Measurements from ENCODE around the gene DIDO1.
"Not testable (repeated sequence)": the region's sequence is repeated elsewhere in the genome, so short reads cannot be mapped to it uniquely, and the experiment has no call there.

Gene DIDO1

DNA sequence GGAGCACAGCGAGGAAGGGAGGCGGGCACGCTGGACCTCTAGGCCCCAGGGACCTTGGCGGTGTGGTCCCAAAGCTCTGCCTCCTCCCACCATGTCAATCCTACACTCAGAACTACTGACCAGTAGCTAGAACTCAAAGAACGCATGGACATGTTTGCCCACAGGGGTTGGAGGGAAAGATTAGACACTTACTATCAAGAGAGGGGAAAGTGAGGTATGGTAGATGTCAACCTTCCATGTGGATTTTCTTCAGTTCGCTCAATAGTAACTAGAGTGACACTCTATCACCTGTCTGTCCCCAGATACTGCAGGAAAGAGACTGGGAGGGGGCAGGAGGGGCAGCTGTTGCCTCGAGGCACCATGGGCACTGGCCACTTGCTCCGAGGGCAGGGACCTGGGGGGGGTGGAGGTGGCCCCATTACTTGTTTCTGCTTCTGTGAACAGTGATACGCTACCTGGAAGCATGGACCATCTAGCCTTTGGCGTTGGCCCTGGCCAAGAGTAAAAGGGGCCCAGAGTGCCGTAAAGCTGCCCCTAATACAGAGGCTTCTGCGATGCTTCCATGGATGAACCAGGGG is 912 bp upstream of the DIDO1 start:
- no peak for DNase-seq (ENCODE audit: low spot score)

DNA sequence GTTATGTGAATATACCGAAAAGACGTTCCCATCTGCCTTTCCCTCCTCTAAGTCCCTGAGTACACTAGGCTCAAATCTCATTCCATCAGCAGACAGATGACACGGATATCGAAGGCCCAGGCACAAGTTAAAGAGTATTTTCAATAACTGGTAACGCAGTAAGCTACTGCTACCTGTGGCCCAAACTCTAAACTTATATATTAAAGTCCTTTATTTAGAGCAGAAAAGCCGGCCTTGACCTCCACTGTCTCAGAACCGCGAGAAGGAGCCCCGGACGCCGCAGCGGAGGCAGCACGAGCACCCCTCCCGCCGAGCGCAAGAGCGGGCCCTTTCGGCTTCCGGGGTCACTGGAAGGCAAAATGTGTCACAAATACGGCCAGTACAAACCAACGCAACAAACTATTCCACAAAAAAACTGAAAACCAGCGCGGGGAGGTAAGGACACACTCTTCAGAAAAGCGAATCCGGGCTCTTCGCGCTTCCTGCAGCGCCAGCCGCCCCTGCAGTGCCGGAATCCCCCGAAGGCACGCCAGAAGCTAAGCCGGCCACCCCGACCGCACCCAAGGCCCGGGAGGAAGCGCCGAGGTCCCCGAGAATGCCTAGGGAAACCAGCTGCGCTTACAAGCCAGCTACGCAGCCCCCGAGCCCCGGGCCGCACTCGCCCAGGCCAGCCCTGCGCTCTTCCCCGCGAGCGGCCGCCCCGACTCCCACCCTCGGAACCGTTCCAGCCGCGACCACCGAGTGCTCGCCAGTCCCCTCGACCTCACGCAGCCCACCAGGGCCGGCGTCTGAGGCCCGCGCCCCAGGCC is 681 bp downstream of the DIDO1 start:
- no peak for DNase-seq (ENCODE audit: low spot score)

DNA sequence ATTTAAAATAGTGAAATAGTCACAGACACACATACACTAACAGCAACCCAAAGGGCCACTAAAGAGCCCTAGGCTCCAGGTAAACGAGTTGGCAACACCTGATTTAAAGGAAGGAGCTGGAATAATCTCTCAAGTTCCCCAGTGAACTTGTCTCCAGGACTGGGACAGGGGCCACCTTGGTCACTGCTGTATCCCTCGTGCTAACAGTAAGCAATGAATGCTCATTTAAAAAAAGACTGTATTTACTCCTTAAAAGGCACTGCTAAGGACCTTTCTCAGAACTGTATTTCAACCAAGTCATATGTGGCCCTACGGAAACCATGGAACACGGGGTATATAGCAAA is 1.3 kb downstream of the DIDO1 start:
- DNase-seq (ENCODE audit: low spot score) = no peak

DNA sequence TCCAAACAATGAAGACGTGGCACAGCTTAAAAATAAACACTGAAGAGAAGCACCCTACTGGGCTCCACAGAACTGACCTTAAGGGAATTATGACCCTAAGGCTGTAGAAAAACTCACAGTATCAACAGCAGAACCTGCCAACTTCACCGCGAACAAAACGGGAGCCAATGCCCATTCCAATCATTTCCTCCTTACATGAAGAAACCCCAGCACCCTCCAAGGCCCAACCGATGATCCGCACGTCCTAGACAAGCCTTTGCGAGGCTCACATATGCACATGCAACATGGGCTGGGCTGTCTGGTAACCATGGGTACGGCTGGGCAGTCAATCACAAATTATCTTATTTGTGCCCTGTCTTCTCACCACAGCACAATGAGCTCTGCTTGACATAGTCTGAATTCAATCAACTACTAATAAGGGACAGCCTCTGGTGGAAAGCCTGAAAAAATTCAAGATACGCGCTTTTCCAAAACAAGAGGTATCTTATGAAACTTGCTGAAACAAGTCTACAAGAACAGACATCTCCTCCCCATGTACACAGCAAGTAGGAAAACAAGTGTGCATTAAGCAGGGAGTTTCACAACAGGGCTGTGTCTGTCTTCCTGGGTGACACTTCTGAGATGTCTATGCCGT is 1.7 kb downstream of the DIDO1 start:
- DNase-seq (ENCODE audit: low spot score) = no peak

DNA sequence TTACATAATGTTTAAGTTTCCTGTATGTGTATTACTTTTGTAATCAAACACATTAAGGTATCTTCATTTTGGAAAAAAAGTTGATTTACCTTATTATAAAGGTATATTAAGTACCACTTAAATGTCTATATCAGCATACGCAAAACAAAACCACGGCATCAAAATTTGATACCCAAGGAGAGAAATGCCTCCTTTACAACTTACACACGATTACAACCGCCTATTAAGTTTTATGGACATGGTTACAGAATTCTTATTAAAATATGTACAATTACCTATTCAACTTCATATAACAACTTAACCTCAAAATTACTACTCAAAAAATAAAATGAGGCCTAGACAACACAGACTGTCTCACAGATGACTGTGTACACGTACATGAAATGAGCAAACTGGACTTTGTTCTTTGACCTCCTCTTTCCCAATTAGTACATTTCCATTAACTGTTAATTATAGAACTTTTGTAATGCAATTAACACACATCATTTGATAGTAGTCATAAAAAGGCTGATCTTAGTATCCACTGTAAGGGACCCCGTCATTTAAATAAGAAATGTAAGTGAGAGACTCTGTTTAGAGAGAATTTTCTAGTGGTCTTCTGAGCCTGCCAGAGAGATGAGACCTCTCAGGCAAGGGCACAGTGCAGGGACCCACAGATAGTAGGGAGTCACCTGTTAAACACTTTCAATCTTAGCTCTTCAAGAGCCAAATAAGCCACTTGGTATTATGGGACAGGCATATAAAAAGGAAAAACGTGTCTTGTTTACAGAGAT is 2.5 kb downstream of the DIDO1 start:
- DNase-seq (ENCODE audit: low spot score) = no peak

DNA sequence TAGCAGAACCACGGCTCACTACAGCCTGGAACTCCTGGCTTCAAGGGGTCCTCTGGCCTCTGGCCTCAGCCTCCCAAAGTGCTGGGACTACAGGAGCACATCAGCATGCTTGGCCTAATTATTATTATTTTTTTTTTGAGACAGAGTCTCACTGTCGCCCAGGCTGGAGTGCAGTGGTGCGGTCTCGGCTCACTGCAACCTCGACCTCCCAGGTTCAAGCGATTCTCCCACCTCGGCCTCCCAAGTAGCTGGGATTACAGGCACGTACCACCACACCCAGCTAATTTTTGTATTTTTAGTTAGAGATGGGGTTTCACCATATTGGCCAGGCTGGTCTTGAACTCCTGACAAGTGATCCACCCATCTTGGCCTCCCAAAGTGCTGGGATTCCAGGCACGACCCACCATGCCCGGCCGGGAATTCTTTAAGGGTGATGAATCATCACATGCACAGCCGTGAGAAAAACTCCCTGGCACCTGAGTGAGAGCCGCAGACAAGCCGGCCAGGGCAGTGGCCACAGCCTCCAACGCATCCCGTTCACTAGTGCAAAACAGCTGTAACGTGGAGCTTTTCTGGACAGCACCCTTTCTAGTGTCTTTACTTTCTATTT is 3.1 kb downstream of the DIDO1 start:
- not testable (repeated sequence) for DNase-seq (ENCODE audit: low spot score)

DNA sequence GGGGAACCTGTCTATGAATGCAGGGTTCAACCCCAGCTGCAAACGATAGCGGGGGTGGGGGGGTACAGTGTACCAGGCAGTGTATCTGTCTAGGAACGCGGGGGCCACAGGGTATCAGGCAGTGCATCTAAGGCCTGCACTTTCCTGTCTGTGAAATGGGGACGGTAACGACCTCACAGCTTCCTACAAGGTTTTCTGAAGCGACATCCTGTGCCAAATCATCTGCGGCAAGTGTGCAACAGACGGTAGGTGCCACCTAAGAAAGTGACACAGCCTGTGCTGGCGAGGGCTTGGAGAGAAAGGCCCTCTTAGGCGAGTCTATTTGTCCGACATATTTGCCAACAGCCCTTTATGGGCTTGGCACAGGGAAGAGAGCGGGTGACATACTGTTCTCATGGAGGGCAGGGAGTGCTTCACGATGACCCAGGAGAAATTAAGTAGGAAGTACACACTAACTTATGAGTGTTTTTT is 3.8 kb downstream of the DIDO1 start:
- no peak for DNase-seq (ENCODE audit: low spot score)

DNA sequence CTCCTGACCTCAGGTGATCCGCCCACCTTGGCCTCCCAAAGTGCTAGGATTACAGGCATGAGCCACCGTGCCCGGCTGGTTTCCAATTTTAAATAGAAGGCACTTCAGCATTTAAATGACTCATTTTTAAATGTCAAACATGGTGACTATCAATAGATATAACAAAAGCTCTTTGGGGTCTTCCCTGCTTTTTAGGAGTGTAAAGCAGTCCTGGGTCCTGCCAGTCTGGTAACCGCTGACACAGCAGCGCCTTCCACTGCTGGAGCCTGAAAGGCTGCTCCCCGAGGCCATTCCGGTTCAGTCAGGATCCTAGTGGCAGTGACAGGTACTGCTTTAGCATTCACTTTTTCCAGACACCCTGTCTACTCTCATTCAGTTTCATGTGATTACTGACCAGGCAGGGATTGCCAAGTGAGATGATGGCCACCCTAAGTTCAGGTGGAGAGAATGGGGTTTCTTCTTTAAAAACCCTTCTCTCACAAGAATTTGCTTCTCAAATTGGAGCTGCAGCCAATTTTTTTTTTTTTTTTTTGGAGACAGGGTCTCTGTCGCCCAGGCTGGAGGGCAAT is 5.1 kb downstream of the DIDO1 start:
- peak; percentile 65 for DNase-seq (ENCODE audit: low spot score)

DNA sequence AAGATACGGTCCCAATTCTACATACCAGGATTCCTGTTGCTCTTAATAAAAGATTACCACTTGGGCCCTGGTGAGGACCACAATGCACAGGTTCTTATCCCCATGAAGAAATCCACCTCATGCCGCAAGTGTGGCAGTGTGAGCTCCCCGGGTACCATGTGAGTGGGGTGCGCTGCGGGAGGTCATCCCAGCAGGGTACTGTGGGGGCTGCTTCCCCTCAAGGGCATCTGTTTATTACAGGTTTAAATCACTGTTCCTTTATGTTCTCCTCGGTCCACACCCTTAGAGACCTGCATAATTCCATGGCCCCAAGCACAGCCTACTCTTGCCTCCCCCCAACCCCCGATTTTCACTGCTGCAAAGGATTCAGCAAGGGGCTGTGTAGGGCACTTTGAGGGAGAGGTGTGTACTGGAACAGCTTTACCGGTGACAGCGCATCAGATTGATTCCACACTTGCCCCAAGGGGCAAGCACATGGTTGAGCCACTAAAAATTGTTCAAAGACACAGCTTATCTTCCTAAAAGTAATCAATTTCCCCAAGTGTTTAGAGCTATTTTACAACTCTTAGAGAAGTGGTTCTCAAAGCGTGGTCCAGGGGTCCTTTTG is 6.2 kb downstream of the DIDO1 start:
- no peak for DNase-seq (ENCODE audit: low spot score)

DNA sequence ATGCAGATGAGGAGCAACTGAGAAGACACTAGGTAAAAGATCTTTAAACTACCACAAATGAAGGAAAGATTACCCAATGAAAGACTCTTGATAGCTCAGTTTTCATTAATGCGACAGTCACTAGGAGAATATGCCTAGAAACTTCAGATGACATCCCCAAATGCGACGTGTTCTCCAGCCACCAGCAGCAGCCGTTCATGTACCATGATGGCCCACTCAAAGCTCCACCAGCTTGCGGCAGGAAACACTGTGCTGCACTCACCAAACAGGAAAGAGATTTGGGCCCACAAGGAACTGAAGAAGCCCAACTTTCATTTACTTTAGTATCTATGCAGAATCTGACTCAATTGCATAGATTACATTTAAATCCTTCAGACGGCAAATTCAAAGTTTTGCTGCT is 7.5 kb downstream of the DIDO1 start:
- DNase-seq (ENCODE audit: low spot score) = no peak

DNA sequence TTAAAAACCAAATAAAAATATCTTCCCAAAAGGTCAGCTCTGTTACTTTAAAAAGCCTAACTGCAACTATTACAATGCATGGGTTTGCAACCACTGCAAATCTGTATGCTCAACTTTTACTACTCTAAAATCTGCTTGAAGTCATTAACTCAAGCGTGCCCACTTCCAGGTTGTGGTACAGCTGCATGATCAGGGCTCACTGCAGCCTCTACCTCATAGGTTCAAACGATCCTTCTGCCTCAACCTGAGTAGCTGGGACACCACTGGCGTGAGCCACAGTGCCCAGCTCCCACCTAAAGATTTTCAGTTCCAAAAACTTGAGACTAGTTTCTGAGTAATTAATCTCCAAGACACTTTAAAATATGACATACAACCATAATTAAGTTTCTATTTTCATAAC is 8.2 kb downstream of the DIDO1 start:
- no peak for DNase-seq (ENCODE audit: low spot score)

DNA sequence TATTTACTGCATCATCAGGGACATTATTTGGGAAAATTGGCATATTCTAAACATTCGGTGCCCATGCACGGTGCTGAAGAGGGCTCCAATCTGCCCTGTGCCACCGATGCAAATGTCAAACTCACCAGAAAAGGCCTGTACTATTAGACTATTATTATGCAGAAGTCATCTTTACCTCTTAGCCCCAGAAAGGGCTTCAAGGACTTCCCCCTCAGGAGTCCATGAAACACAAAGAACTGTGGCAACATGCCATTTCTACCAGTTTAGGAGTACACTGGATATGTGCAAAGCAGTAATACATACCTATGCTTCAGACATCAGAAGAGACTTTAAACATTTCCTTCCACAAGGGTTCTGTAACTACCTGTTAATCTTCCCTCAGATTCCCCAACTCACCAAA is 8.6 kb downstream of the DIDO1 start:
- no peak for DNase-seq (ENCODE audit: low spot score)

DNA sequence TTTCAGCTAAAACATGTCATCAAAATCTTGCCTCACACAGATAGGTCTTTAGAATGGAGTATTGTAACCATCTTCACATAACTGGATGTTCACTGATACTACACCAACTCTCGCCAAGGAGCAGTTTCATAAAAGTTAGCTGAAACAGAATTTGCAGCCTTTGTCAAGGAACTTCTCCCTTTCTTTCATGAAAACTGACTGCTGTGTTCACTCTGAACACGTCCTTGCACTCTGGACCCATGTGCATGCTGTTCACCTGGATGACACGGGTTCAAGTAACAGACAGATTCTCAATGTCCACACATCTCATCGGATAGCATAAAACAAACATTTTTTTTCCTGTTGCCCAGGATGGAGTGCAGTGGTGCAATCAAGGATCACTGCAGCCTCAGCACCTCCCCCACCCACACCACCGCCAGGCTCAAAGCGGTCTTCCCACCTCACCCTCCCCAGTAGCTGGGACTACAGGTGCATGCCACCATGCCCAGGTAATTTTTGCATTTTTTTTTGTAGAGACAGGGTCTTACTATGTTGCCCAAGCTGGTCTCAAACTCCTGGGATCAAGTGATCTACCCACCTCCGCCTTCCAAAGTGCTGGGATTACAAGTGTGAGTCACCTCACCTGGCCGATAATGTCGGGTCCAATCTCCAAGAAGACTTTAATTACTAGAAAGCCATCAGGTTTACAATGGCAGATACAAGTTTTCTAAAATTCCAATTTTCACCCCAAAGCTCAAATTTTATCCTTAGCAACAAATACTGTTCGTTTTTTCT is 9.4 kb downstream of the DIDO1 start:
- no peak for DNase-seq (ENCODE audit: low spot score)

DNA sequence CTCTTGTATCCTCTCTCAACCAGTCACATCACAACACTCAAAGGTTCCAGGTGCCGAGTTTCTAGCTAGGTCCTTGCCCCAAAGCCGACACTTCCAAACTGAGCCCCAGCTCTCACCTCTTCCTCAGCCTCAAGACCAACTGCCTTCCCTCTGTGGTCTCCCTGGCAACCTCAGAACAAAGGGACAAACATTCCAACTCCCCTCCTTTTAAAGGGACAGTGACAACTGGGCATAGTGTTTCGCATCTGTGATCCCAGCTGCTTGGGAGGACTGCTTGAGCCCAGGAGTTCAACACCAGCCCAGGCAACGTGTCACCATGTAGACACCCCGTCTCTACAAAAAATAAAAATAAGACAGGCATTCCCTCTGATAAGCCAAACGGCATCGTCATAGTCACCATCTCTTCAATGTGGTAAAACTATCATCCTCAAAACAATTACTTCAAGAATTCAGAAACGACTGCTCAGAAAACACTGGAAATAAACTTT is 11.3 kb downstream of the DIDO1 start:
- no peak for DNase-seq (ENCODE audit: low spot score)

DNA sequence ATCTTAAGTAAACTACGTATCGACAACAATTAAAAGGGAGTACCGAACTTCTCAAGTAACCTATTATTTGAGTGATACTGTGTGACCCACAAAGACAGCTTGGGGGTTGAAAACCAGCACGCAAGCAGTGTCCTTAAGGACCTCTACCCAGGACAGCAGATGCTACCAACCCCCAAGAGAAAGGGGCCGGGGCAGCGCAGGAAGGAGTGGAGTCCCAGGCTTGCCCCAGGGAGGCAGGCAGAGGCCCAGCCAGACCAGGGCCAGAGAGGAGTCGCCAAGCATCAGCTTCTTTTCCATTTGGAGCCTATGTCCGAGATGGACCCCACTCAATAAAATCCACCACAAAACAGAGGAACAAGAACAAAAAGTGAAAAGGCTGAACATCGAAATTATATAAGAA is 11.9 kb downstream of the DIDO1 start:
- no peak for DNase-seq (ENCODE audit: low spot score)

DNA sequence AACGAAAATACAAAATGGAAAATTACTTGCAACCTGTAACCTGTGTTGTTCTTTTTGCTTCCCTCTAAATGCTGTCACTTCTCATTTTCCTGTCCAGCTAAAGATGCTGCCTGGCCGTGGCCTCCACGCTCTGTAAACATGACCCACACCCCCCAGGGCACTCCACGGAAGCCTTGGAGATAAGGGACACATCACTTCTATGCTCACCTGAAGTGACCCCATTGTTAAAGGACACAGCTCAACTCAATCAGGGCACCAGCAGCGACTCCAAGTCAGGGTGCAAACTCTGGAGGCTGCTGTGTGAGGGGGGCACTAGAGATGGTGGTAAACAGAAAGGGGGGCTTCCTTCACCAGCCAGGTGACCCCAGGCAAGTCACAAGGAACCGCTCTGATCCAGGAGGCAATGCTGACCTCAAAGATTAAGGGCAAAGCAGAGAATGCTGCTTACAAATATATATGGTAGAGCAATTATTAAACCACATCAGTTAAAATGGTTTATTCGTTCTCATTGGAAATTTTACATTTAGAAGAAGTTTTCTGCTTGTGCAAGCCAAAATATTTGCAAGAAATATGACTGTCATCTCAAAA is 13.2 kb downstream of the DIDO1 start:
- no peak for DNase-seq (ENCODE audit: low spot score)

DNA sequence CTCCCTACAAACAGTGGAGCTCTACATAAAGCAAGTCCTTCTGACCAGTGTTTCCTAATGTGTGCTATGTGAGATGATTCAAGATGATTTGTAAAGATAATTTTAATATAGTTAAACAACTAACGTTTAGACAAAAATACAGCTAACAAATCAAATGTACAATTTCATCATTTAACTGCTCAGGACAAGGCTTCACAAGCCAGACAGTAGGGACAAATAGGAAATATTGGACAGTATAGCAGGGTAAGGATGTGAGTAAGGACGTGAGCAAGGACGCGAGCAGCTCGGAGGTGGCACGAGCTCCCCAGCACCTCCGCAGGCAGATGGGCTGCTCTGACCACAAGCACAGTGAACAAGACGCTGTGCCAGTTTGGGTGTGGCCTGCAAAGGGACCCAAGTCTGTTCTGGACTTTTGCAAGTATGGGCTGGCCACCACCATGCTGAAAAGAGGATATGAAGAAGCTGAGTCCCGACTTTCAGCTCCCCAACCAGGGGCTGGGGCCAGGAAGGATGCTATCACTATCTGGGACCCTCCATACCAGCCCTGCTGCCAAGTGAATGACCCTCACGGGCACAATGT is 14.5 kb downstream of the DIDO1 start:
- no peak for DNase-seq (ENCODE audit: low spot score)

DNA sequence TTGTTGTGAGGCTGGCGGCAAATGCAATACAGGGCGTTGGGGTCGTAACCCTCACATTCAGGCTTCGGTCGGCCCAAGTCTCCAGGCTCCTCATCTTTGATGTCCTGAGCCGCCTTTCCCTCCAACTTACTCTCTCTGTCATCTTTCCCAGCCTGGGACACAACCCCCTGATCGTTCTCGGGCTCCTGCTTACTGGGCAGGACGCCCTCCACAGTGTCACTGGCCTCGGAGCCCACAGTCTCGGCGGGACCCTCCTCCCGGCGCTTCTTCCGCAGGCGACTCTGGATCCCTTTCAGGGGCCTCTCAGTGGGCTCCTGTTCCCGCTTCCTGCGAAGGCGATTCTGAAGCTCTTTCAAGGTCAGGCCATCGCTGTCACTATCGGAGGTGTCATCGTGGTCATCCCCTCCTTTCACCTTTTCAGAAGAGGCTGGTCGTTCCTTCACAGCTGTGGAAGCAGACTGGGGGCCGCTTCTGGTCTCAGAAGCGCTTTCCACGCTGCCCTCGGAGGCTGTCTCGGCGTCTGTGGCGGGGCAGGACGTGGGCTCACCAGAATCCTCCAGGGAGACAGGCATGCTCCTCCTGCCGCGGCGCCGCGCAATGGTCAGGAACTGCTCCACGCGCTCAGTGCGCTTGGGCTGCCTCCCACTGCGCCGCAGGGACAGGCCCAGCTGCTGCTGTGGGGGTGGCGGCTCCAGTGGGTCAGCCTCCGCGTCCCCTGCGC is 15.4 kb downstream of the DIDO1 start:
- no peak for DNase-seq (ENCODE audit: low spot score)

DNA sequence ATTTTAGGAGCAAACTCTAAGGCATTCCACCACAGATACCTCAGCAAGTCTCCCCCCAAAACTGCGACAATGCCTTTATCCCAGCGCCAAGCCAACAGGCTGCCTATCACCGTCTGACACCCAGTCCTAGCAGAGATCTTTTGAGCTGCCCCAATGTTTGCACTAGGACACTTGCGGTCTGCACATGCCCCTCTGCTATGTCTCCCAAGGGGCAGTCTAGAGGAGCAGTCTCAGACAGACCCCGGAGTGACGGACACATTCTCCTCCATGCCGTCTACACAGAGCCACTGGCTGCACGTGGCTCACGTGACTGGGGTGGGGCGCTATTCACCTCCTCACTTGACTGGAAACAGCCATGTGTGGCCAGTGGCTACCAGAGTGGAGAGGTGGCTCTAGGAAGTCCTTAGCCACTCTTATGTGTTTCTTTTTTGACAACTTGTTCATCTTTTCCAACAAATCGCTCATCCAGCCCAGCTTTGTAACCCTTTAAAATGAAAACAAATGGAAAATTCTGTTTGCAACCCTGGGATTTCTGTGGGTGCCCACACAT is 16.0 kb downstream of the DIDO1 start:
- DNase-seq (ENCODE audit: low spot score) = no peak

All from cerebellar cortex (tissue), 1 donor.